ENCODE data around the gene BTBD10. TPM values are rescaled to one million over a fixed set of nuclear protein-coding genes. Genes with fewer than 3 reads are reported as not detected.

BTBD10 gene
- polyA plus RNA-seq, 4 donors, result 28.9 to 36.4 (median 34.0) TPM

DNA sequence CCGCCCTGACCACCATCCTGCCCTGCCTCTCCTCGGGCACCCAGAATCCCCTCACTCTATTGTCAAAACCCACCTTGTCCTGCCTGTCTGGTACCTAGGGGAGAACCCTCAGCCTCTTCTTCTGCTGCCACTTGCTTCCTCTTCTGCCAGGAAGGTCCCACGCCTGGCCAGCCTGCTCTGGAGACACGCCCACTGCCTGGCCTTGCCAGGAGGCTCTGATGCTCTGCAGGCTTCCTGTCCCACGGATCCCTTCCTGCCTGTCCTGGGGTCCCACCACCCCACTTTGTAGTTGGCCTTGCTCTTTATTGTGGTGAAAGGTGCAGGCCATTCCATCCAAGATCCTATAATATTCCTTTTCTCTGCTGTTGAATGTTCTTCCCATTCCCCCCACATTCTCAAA lies 122.0 kb downstream of the BTBD10 start:
- no peak for DNase-seq (ENCODE audit: low read depth in 4 of 4, low spot score in 3 of 4)

DNA sequence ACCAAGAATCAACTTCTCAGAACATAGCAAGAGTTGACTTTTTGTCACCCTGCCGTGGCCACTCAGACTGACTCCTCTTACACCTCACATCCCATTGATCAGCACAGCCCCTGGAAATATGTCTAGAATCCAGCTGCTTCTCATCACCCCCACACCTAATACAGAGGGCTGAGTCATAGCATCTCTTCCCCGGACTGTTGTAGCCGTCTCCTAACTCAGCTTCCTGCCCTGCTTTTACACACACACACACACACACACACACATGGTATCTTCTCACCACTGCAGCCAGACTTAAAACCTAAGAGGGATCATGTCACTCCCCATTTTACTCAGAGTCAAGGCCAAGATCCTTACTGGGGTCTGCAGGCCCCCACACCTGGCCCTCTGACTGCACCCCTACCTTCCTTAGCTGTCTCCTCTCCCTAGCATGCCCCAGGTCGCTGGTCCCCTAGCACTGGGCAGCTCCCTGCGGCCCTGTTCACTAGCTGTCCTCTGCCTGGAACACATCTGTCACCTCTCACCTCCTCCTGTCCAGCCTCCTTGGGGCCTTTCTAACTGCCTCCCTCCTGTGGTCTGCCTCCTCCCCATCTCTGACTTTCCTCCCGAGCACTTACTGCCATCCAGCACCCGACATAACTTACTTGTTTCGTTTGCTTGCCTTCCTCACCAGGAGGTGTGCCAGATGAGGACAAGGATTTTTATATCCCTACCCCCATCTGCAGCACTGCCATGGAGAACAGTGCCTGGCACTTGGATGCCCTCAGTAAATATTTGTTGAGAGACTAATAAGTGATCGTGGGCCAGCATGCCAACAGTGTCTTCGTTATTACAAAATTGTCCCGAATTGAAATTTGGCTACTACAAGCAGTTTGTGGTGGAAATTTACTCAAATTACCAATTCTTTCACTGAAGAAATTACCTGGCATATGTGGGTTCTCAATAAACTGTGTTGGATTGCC lies 123.5 kb downstream of the BTBD10 start:
- no peak for DNase-seq (ENCODE audit: low read depth in 4 of 4, low spot score in 3 of 4)

- DNase-seq (ENCODE audit: low read depth in 4 of 4, low spot score in 3 of 4), result no peak
Observed at GRCh38 chr11:13338427-13339069, 124.5 kb downstream of the BTBD10 start.

DNA sequence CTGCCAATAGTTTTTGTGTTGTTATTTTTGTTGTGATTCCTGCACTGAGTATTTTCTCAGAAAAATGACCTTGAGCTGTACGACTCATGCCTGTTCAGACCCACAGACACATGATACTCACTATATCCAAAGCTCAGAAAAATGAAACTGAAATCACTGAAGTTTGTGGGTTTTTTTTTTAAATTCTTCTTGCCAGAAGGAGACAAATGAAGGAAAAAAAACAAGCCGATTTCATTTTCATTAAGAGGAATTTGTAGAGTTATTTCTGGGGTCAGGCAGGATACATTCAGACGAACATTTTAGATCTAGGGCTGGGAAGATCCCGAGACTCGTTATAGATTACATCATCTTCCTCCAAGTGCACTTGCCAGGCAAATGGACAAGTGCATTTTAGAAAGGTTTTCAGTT lies 125.0 kb downstream of the BTBD10 start:
- no peak for DNase-seq (ENCODE audit: low read depth in 4 of 4, low spot score in 3 of 4)

Other genes with a start within 250 kb of the BTBD10 start
- 10 to 100 TPM in 3 of 4 donors, 1 to 10 TPM in 1; 8.8 to 14.2 (median 11.9) TPM for gene BMAL1, start 185.4 kb downstream of the BTBD10 start, polyA plus RNA-seq (ENCODE audit: insufficient read length in 4 of 4)
- gene PTH, start 32.8 kb upstream of the BTBD10 start, polyA plus RNA-seq (ENCODE audit: insufficient read length in 4 of 4), result not detected
- 10 to 100 TPM; 59.0 to 80.4 (median 70.4) TPM for gene FAR1, start 205.4 kb upstream of the BTBD10 start, polyA plus RNA-seq (ENCODE audit: insufficient read length in 4 of 4)

All from right renal pelvis (tissue), 4 donors.